Activated CD8-positive, alpha-beta T cell treated with anti-CD3 and anti-CD28 coated beads for 36 hours (primary cell): ENCODE measurements around the gene PLPP4. TPM values are rescaled to one million over a fixed set of nuclear protein-coding genes. Genes with fewer than 3 reads are reported as not detected.

Experiments
- ATAC-seq: fragments of 200-7000 bp; cut with Tn5 transposase; one replicate; pipeline ENCODE4 v1.10.0; 2021; ENCODE audit warnings: mild to moderate bottlenecking, moderate library complexity
- CTCF ChIA-PET: fragments of 350-600 bp; sonication (Branson Sonifier 250); formaldehyde crosslinking; loops from one replicate; lab custom pipeline; 2021; ENCODE audit warnings: antibody characterized with exemption; lab: Charles Lee
- POLR2A ChIA-PET: fragments of 350-600 bp; sonication (Branson Sonifier 250); formaldehyde crosslinking; loops from one replicate; lab custom pipeline; 2021; ENCODE audit warnings: antibody characterized with exemption; lab: Charles Lee
- DNase-seq: peaks from one replicate; pipeline ENCODE4 v3.0.0-alpha.2; 2020
- H3K27ac Mint-ChIP-seq: one replicate; pipeline ENCODE4 v1.8.0; 2021; ENCODE audit warnings: mild to moderate bottlenecking, mixed read lengths
- H3K27me3 Mint-ChIP-seq: one replicate; pipeline ENCODE4 v1.8.0; 2021; ENCODE audit warnings: mixed read lengths
- H3K36me3 Mint-ChIP-seq: one replicate; pipeline ENCODE4 v1.8.0; 2021; ENCODE audit warnings: low read depth, mixed read lengths
- H3K4me1 Mint-ChIP-seq: one replicate; pipeline ENCODE4 v1.8.0; 2021; ENCODE audit warnings: low read depth, mixed read lengths
- H3K4me3 Mint-ChIP-seq: one replicate; pipeline ENCODE4 v1.8.0; 2021; ENCODE audit warnings: mild to moderate bottlenecking, moderate library complexity, mixed read lengths
- H3K9me3 Mint-ChIP-seq: one replicate; pipeline ENCODE4 v1.8.0; 2021; ENCODE audit warnings: mixed read lengths
- intact Hi-C: fragments of 100-400 bp; cut with micrococcal nuclease; formaldehyde crosslinking; loops from one replicate; pipeline ENCODE4 v1.10.0; 2022
- total RNA-seq, 2 experiments: library from RNA; stranded (reverse); gene quantifications; one replicate each; pipeline ENCODE4 v1.2.3, GENCODE V29; 2021
- TF ChIP-seq, protein P1 (sequence below): fragments of 200-600 bp; IDR thresholded peaks from one replicate; pipeline ENCODE4 v1.8.0; 2022; ENCODE audit warnings: antibody characterized with exemption, mild to moderate bottlenecking

PLPP4 gene
- total RNA-seq, 2 experiments from 2014 or later = not detected

DNA sequence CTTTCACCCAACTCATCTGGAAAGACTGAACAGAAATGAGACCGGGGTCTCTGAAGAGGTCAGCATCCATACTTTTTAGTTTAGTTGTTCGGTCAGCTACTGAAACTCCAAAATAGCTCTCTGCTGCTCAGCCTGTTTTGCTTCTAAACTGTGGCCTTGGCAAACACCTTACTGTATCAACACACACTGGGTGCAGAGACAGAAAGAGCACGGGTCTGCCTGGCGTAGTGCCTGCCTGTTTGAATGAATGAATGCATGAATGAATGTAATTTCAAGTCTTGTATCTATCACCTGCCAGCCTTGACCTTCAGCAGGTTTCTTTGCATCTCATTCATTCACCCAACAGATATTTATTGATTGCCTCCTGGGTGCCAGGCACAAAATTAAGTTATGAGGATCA, 98.4 kb downstream of the PLPP4 start:
- intact Hi-C loops = no loop called here
- Mint-ChIP-seq H3K27ac (no peak overlapping the region), H3K36me3 (no peaks in the 10 kb centered on the region), H3K4me3 (no peak overlapping the region), H3K4me1 (no peaks in the 10 kb centered on the region), H3K9me3 (peaks cover 7% of the 10 kb centered on the region), H3K27me3 (no peaks in the 10 kb centered on the region)
- ATAC-seq (no peak), DNase-seq (no peak)
- ChIA-PET CTCF (no interaction called here), POLR2A (no interaction called here)
- TF ChIP-seq, protein P1, sequence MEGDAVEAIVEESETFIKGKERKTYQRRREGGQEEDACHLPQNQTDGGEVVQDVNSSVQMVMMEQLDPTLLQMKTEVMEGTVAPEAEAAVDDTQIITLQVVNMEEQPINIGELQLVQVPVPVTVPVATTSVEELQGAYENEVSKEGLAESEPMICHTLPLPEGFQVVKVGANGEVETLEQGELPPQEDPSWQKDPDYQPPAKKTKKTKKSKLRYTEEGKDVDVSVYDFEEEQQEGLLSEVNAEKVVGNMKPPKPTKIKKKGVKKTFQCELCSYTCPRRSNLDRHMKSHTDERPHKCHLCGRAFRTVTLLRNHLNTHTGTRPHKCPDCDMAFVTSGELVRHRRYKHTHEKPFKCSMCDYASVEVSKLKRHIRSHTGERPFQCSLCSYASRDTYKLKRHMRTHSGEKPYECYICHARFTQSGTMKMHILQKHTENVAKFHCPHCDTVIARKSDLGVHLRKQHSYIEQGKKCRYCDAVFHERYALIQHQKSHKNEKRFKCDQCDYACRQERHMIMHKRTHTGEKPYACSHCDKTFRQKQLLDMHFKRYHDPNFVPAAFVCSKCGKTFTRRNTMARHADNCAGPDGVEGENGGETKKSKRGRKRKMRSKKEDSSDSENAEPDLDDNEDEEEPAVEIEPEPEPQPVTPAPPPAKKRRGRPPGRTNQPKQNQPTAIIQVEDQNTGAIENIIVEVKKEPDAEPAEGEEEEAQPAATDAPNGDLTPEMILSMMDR = no peak

DNA sequence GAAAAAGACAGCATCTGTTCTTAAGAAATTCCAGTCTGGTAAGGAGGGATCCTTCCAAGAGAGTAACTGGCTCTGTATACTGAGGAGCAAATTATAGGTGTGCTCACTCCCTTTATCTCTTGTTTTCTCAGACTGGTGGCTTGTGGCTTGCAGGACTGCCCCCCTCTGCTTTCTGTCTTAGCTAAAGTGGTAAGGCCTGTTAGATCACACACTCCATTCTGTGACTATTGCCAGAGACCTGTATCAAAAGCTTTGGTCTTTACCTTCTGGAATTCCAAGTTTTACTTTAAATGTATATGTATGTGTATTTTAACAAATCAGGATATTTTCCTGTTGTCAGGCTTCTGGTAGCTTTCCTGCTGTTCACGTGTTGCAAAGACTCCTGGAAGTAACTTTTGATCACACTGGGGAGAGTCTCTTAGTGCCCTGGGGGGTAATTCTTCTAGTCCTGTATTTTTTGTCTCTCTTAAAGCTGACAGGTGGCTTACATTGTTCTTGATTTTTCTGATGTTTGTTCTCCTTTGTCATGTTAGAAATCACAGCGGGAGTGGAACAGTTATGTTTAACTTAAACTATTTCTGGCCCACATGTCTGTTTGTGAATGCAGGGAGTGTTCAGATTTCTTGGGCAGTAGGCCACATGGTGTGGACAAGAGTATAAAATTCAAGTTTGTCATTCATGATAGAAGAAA, 99.0 kb downstream of the PLPP4 start:
- no peaks in the 10 kb centered on the region for H3K4me1 Mint-ChIP-seq
- POLR2A ChIA-PET = no interaction called here
- H3K36me3 Mint-ChIP-seq = no peaks in the 10 kb centered on the region
- no peak overlapping the region for H3K4me3 Mint-ChIP-seq
- ATAC-seq (no peak), DNase-seq (no peak)
- TF ChIP-seq, protein P1 = no peak
- H3K27ac Mint-ChIP-seq = no peak overlapping the region
- CTCF ChIA-PET = no interaction called here
- no peaks in the 10 kb centered on the region for H3K27me3 Mint-ChIP-seq
- H3K9me3 Mint-ChIP-seq = peaks cover 7% of the 10 kb centered on the region
- intact Hi-C loops = no loop called here

DNA sequence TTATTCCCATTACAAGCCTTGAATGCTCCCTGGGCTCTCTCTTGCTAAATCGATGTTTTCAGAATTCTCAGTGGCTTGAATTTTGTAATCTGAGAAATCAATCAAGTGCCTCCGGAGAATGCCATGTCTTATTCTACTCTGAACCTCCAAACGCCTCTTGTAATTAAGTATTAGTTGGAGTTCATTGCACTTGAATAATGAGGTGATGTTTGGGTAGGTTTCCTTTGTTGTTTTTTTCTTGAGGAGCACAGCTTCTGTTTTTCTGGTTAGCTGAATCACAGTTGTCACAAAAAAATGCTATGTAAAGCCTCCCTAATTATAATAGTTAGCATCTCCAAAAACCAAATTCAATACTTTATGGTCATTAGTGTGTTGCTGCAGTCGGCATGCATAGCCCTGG, 100.3 kb downstream of the PLPP4 start:
- TF ChIP-seq, protein P1 = no peak
- ChIA-PET POLR2A (no interaction called here), CTCF (no interaction called here)
- no peaks in the 10 kb centered on the region for H3K4me1 Mint-ChIP-seq
- DNase-seq (no peak), ATAC-seq (no peak)
- no peak overlapping the region for H3K4me3 Mint-ChIP-seq
- no peaks in the 10 kb centered on the region for H3K27me3 Mint-ChIP-seq
- intact Hi-C loops = no loop called here
- no peak overlapping the region for H3K27ac Mint-ChIP-seq
- H3K9me3 Mint-ChIP-seq = peaks cover 7% of the 10 kb centered on the region
- no peaks in the 10 kb centered on the region for H3K36me3 Mint-ChIP-seq

DNA sequence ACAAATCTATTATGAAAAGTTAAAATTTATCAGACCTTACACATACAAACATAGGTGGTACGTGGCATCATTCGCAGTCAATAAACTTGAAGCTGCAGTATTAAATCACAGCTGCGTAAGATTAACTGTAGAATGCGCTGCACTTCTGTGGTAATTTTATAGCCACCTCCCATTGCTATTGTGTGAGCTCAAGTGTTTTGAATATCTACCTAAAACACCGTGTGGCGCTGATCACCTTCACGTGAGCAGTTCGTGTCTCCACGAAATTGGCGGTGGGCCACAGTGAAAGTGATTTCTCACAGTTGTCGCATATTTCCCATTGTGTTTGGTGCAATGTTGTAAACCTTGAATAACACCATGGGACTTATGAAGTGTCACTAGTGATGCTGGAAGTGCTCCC, 102.8 kb downstream of the PLPP4 start:
- H3K4me1 Mint-ChIP-seq = no peaks in the 10 kb centered on the region
- POLR2A ChIA-PET = no interaction called here
- intact Hi-C loops = no loop called here
- DNase-seq (no peak), ATAC-seq (no peak)
- TF ChIP-seq, protein P1 = no peak
- no peak overlapping the region for H3K4me3 Mint-ChIP-seq
- H3K36me3 Mint-ChIP-seq = no peaks in the 10 kb centered on the region
- H3K27ac Mint-ChIP-seq = no peak overlapping the region
- CTCF ChIA-PET = no interaction called here
- H3K9me3 Mint-ChIP-seq = no peaks in the 10 kb centered on the region
- no peaks in the 10 kb centered on the region for H3K27me3 Mint-ChIP-seq

DNA sequence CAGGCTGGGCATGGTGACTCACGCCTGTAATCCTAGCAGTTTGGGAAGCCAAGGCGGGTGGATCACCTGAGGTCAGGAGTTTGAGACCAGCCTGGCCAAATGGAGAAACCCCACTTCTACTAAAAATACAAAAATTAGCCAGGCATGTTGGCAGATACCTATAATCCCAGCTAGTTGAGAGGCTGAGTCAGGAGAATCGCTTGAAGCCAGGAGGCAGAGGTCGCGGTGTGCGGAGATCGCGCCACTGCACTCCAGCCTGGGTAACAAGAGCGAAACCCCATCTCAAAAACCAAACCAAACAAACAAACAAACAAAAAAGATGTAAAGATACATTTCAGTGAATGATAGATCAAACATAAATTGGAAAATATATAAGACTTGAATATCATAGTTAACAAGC, 105.9 kb downstream of the PLPP4 start:
- intact Hi-C loops = no loop called here
- H3K9me3 Mint-ChIP-seq = no peaks in the 10 kb centered on the region
- ChIA-PET POLR2A (no interaction called here), CTCF (no interaction called here)
- no peak overlapping the region for H3K27ac Mint-ChIP-seq
- no peak for ATAC-seq
- DNase-seq = no peak
- TF ChIP-seq, protein P1 = no peak
- H3K4me1 Mint-ChIP-seq = no peaks in the 10 kb centered on the region
- H3K36me3 Mint-ChIP-seq = no peaks in the 10 kb centered on the region
- H3K4me3 Mint-ChIP-seq = no peak overlapping the region
- H3K27me3 Mint-ChIP-seq = no peaks in the 10 kb centered on the region
